Testis (tissue), 5 donors: ENCODE results near the gene MRPL28. TPM values are rescaled to one million over a fixed set of nuclear protein-coding genes. Genes with fewer than 3 reads are reported as not detected.
"Not testable (repeated sequence)": the region's sequence is repeated elsewhere in the genome, so short reads cannot be mapped to it uniquely, and the experiment has no call there.

Experiments used
- DNase-seq: peaks from one replicate; pipeline ENCODE4 v3.0.0-alpha.2; 2019
- H3K27ac ChIP-seq, 2 donors: fragments of 200-600 bp; sonication (generic); one replicate each; pipeline ENCODE4 v1.5.1; 2019
- H3K27me3 ChIP-seq: fragments of 200-600 bp; sonication (generic); one replicate; pipeline ENCODE4 v1.5.1; 2019
- H3K36me3 ChIP-seq: fragments of 200-600 bp; sonication (generic); one replicate; pipeline ENCODE4 v1.5.1; 2017; ENCODE audit warnings: low read depth; ENCODE audit errors: missing control alignments
- H3K4me1 ChIP-seq: fragments of 200-600 bp; sonication (generic); one replicate; pipeline ENCODE4 v1.5.1; 2019
- H3K4me3 ChIP-seq, 2 donors: fragments of 200-600 bp; sonication (generic); one replicate each; pipeline ENCODE4 v1.5.1; 2017 to 2019
- H3K9me3 ChIP-seq: fragments of 200-600 bp; sonication (generic); one replicate; pipeline ENCODE4 v1.5.1; 2017
- POLR2A ChIP-seq: fragments of 450-650 bp; IDR thresholded peaks from one replicate; pipeline ENCODE4 v1.6.1; 2017; ENCODE audit warnings: antibody characterized with exemption, mild to moderate bottlenecking, moderate library complexity
- WGBS, 2 donors: methylation state at CpG; one replicate each; pipeline ENCODE4 v1.1.5; 2018; 5-methylcytosine and 5-hydroxymethylcytosine counted together
- intact Hi-C: fragments of 100-400 bp; cut with DNase I; formaldehyde crosslinking; loops from one replicate; pipeline ENCODE4 v1.15.1; 2023; ENCODE audit warnings: low total_unique reads
- long read RNA-seq, 2 donors: transcript quantifications; one replicate each; lab custom pipeline, GENCODE V29; 2026
- polyA plus RNA-seq: library from polyadenylated mRNA; stranded (reverse); fragments of 350-450 nt; fragmentation: Illumina TruSeq; extraction: RNeasy Lipid Tissue Mini Kit (QIAGEN cat#74804); gene quantifications from one replicate; pipeline ENCODE4 v1.2.3, GENCODE V29; 2014; ENCODE audit warnings: low read depth, low replicate concordance; ENCODE audit not compliant: insufficient read depth
- total RNA-seq, 2 donors: library from RNA; depleted of rRNA; stranded (reverse); fragments of >200 nt; gene quantifications; one replicate each; pipeline ENCODE4 v1.2.3, GENCODE V29; 2016
- TF ChIP-seq, protein P1 (sequence below), 3 experiments: fragments of 450-650 bp in 2 of 3; fragments of 200-600 bp in 1 of 3; sonication (generic) in 1 of 3; IDR thresholded peaks; one replicate each; pipeline ENCODE4 v1.5.1; 2016 to 2019; ENCODE audit warnings: antibody characterized with exemption in 3 of 3, mild to moderate bottlenecking in 2 of 3, moderate library complexity in 1 of 3

MRPL28 gene
- total RNA-seq (100 to 1,000 TPM; 108 to 119 TPM), polyA plus RNA-seq (161 TPM)
- long read RNA-seq, donor 1, transcript MRPL28-201 (6 exons, 1,098 nt): major isoform, 24 of 37 reads
- long read RNA-seq, donor 1, partial matches to known transcripts: 10 of 37 reads
- long read RNA-seq, donor 1, other reads (novel, unspliced or antisense): 0 of 37 reads
- long read RNA-seq, donor 2, transcript MRPL28-201 (6 exons, 1,098 nt): major isoform, 7 of 18 reads
- long read RNA-seq, donor 2, partial matches to known transcripts: 11 of 18 reads
- long read RNA-seq, donor 2, other reads (novel, unspliced or antisense): 0 of 18 reads

GRCh38 chr16:370443-370842 is at the start of gene MRPL28:
MRPL28 (minus strand) TSS chr16:370538; CDS start chr16:370218, 320 bp downstream.
- intact Hi-C loops: no loop called here
- peak; percentile 97 for DNase-seq
- H3K9me3 ChIP-seq: no peaks in the 10 kb centered on the region
- 0 to 1% methylated on average over 20 to 27 of the region's 30 CpGs for WGBS, 2 donors
- peaks cover 27% of the 10 kb centered on the region for H3K4me1 ChIP-seq
- peak within 1 kb of the TSS; percentile 29 to 54 for H3K4me3 ChIP-seq
- no peaks in the 10 kb centered on the region for H3K27me3 ChIP-seq
- no peaks in the 10 kb centered on the region for H3K36me3 ChIP-seq
- no peak for TF ChIP-seq POLR2A
- TF ChIP-seq, protein P1, sequence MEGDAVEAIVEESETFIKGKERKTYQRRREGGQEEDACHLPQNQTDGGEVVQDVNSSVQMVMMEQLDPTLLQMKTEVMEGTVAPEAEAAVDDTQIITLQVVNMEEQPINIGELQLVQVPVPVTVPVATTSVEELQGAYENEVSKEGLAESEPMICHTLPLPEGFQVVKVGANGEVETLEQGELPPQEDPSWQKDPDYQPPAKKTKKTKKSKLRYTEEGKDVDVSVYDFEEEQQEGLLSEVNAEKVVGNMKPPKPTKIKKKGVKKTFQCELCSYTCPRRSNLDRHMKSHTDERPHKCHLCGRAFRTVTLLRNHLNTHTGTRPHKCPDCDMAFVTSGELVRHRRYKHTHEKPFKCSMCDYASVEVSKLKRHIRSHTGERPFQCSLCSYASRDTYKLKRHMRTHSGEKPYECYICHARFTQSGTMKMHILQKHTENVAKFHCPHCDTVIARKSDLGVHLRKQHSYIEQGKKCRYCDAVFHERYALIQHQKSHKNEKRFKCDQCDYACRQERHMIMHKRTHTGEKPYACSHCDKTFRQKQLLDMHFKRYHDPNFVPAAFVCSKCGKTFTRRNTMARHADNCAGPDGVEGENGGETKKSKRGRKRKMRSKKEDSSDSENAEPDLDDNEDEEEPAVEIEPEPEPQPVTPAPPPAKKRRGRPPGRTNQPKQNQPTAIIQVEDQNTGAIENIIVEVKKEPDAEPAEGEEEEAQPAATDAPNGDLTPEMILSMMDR (IDR thresholded peaks at IDR 0.05): no peak
- peak within 1 kb of the TSS; percentile 63 to 79 for H3K27ac ChIP-seq

GRCh38 chr16:415170-415498 is 44.8 kb upstream of the MRPL28 start:
- WGBS, 2 donors: 92 to 94% methylated on average over 3 of the region's 3 CpGs
- intact Hi-C loops, H3K27ac ChIP-seq, H3K27me3 ChIP-seq, DNase-seq, H3K9me3 ChIP-seq, H3K36me3 ChIP-seq, H3K4me3 ChIP-seq: not testable (repeated sequence)
- H3K4me1 ChIP-seq: peaks cover 13% of the 10 kb centered on the region

- no peak for DNase-seq
- Histone ChIP-seq H3K4me1 (peaks cover 16% of the 10 kb centered on the region), H3K9me3 (no peaks in the 10 kb centered on the region), H3K27me3 (no peaks in the 10 kb centered on the region), H3K4me3 (no peak overlapping the region), H3K36me3 (no peaks in the 10 kb centered on the region), H3K27ac (no peak overlapping the region)
- no peak for TF ChIP-seq POLR2A
- TF ChIP-seq, protein P1 (IDR thresholded peaks at IDR 0.05): no peak
- intact Hi-C loops: no loop called here
- 90 to 92% methylated on average over 13 to 21 of the region's 21 CpGs for WGBS, 2 donors
Measured at GRCh38 chr16:414395-415169, 44.2 kb upstream of the MRPL28 start.

DNA sequence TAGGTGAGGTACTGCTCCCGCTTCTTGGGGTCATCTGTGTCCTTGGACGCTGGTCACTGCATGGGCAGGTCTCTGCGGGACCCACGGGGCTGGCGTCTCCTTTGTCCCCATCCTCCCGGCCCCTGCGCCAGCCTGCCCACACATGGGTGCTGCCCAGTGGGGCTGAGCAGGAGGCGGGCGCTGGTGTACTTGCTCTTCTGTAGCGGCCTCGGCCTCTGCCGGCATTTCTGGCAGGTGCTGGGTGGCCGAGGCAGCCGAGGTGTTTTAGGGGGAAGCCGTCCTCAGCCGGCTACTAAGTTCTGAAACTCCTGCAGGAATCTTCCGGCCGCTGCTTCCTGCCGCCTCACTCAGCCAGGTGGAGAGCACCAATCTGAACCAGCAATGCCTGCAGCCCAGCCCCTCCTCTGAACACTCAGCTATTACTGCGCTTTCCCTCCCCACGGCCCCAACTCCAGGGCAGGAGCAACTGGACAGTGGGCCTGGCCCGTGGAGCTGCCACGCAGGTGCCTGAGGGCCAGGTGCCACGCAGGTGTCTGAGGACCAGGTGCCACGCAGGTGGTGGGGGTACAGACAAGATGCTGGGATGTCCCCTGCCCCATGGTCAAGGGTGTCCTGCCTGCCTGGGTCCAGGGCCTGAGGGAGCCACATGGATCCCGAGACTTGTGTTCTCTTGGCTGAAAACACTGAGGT is 41.4 kb upstream of the MRPL28 start:
- Histone ChIP-seq H3K9me3 (no peaks in the 10 kb centered on the region), H3K4me3 (no peak overlapping the region), H3K4me1 (peaks cover 16% of the 10 kb centered on the region), H3K27ac (no peak overlapping the region), H3K36me3 (no peaks in the 10 kb centered on the region), H3K27me3 (no peaks in the 10 kb centered on the region)
- TF ChIP-seq, protein P1 (IDR thresholded peaks at IDR 0.05): no peak
- TF ChIP-seq POLR2A: no peak
- intact Hi-C loops: no loop called here
- WGBS, 2 donors: 84 to 91% methylated on average over 16 to 26 of the region's 26 CpGs
- no peak for DNase-seq

- H3K4me3 ChIP-seq: no peak overlapping the region
- peaks cover 16% of the 10 kb centered on the region for H3K4me1 ChIP-seq
- DNase-seq: peak; percentile 73
- H3K27me3 ChIP-seq: no peaks in the 10 kb centered on the region
- peak overlapping the region in 1 of 2 donors; percentile 41 for H3K27ac ChIP-seq
- no peak for TF ChIP-seq POLR2A
- TF ChIP-seq, protein P1 (IDR thresholded peaks at IDR 0.05): no peak
- no peaks in the 10 kb centered on the region for H3K9me3 ChIP-seq
- WGBS, 2 donors: 75 to 91% methylated on average over 11 to 35 of the region's 36 CpGs
- intact Hi-C loops: no loop called here
- H3K36me3 ChIP-seq: no peaks in the 10 kb centered on the region
Measured at GRCh38 chr16:410516-411178, 40.3 kb upstream of the MRPL28 start.
